Pulmonary artery endothelial cell (primary cell): ENCODE results near the gene AFTPH. TPM values are rescaled to one million over a fixed set of nuclear protein-coding genes. Genes with fewer than 3 reads are reported as not detected.
"Not testable (repeated sequence)": the region's sequence is repeated elsewhere in the genome, so short reads cannot be mapped to it uniquely, and the experiment has no call there.

Experiments used
- DNase-seq: peaks from one replicate; pipeline ENCODE4 v3.0.0-alpha.2; 2011; ENCODE audit warnings: low read depth, low spot score
- total RNA-seq: library from RNA; depleted of rRNA; stranded (reverse); fragments of >200 nt; gene quantifications from 2 replicates; pipeline ENCODE4 v1.2.3, GENCODE V29; 2014

The AFTPH gene
- total RNA-seq, 1 donor from 2014 or later = 30.3 TPM

DNA sequence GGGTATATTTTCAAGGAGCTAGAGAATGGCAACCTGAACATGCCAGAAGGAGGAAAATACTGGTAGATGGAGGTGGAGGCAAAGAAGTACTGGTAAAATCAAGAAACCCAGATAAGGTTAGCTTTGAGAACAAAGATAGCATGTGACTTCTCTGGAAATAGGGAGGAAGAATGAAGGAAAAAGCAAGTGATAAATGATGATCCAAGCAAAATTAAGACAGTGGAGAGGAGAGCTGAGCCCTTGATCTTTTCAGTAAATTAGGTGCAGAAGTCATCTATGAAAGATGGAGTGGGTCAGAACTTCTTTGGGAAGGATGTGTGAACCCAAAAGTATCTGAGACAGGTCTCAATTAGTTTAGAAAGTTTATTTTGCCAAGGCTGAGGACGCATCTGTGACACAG lies 25.7 kb upstream of the AFTPH start:
- no peak for DNase-seq

DNA sequence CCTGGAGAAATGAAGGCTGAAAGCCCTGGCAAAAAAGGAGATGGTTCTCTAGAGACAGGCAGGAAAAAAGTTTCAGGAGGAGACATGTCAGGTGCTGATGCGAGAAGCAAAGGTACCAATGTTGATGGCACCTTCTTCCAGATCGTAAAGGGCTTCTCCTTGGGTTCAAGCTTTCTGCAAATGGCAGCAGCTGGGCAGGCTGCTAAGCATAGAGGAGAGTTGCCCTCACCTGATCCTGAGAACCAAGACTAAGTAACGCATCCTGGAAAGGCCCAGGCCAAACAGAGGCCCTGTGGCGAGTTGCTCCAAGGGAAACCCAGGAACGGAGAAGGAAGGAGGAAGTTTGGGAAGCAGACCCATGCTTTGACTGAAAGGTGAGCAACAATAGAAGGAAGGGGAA lies 23.6 kb upstream of the AFTPH start:
- DNase-seq = no peak

DNA sequence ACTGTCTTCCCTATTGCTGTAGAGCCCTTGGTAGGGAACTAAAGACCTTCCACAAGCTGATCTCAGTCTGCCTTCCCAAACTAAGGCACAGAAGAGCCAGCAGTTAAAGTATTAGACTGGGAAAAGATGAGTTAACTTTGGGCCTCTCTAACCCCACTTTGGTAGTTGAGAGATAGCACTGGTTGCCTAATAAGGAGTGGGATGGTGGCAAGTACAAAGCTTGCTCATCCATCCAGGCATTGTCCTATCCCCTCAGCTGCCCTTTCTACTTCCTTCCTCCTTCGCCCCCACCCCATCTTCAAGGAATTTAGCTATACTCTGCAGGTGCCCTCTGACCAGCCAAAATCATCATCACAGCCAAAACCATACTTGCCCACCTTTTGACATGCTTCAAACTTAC lies 22.2 kb upstream of the AFTPH start:
- DNase-seq = no peak

DNA sequence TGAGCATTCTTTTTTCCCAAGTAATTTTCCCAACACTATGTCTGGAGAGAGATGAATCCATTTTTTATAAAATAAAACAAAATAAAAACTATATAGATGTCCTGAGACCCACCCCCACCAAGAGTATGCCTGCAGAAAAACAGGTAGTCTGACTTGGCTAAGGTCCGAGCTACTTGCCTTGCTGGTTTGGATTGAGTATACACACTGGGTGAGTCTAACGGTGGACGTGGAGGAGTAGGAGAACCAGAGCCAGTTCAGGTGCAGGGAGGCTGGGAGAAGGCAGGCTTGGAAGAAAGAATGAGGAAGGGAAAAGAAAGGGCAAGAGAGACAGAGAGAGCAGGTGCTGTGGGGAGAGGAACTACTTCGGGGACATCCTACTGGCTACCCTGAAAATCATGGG lies 21.3 kb upstream of the AFTPH start:
- no peak for DNase-seq

DNA sequence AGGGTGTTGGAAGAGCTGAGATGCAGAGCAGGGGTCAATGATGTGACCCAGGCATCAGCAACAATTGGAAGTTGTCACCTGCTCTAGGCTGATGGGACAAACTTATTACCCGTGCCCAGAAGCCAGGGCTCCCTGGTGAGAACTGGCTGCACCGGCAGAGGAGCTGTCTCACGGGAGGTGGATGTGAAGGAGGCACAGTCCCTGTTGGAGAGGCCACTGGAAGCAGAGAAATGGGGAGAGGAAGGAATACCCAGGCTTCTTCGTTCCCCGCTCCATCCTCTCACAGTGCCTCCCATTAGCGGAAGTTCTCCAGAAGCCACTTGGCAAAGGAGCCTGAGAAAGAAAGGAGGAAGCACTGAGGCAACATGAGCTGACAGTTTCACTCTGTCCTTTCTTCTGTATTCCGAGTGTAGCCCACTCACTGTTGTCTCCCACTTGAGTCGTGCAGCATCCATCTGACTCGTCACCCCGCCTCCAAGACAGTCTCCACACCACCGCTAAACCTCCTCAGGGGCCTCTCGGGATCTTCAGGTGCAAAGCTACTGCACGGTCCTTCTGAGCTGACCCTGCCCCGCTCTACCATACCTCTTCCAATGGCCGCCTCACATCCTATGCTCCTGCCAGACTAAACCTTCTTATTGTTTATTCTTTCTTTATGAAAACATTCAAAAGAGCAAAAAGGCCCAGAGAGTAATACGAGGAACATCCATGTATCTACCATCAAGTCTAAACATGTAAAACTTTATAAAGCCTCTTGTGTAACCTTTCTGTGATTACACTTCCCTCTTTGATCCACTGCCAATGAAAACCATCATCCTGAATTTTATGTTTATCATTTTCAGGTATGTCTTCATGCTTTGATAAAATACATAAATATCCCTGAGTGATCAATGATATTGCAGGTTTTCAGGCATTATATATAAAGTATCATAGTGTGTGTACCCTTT lies 19.1 kb upstream of the AFTPH start:
- DNase-seq = no peak

DNA sequence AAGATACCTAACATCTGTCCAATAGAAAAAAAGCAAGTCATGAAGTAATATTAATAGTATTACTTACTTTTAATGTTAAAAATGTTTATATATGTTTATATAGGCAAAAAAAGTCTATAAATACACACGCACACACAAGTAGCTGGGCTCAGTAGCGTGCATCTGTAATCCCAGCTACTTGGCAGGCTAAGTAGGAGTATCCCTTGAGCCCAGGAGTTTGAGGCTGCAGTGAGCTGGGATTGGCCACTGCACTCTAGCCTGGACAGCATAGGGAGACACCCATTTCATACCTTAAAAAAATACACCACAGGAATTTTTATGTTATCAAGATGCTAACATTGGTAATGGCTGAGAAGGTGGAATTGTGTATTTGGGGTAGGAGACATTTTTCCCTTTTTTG lies 17.4 kb upstream of the AFTPH start:
- DNase-seq = no peak

DNA sequence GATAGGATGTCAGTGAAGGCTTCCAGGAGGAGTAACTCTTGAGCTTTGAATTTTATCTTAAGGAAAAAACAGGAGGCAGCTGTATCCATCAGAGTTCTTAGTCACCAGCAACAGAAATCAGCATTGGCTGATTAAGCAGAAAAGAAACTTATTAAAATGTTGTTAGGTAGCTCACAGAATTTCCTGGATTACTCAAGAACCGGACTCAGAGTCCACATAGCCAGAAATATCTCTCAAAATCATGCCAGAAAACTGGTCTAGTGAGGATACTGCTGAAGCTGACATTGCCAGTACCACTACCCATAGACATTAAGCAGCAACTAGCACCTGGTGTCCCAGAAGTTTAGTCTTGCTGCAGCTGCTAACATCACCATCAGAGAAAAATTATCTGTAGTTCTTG lies 10.1 kb upstream of the AFTPH start:
- DNase-seq = no peak

DNA sequence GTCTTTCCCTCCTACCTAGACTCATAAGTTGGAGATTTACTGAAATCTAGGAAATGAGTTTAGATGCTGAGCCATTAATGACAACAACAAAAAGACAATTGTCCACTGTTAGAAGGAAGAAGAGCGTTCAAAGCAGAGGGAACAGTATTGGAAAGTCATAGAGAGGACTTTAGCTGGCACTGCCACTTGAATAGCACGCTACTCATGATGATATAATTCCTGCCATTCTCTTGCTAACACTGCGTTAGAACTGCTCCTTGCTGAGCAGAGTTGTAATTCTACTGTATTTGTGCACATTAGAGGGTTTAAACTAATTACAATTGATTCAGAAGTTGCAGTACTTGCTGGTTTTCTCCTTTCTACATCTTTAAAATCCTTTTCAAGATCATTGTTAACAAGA lies 9.0 kb upstream of the AFTPH start:
- DNase-seq = no peak

DNA sequence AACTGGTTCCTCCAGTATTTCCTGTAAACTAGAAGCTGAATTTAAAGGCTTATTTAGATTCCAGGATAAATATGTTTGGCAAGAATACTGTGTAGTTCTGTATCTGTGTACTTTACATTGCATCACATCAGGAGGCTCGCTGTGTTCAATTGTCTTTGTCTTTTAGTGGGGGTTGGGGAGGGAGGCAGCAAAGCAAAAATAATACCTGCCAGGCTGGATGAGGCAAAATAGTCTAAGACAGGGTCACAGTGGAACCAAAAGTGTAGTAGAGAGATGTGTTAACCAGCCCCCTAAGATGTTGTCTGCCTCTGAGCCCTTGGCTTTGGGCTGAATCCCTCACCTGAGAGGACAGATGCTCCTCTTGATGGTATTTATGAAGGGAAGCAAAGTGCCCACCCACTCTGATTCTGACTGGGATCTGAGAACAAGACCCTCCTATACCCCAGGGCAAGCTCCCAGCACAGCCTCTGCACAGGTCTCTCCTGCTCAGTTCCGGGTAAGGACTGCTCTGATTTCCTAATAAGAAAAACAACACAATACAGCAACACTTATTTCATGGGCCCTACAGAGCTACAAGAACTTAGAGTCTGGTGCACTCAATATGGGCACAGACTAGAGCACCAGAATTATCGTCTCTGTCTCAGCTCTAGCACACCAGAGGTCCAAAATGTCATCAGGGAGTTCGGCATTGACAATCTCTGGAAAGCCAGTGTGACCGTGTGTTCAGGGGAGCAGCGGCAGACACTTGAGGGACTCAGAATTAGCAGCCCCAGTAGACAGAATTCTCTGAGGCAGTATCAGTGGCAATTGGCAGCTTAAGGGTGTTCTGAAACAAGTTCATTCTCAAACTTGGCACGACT lies 7.2 kb upstream of the AFTPH start:
- no peak for DNase-seq

DNA sequence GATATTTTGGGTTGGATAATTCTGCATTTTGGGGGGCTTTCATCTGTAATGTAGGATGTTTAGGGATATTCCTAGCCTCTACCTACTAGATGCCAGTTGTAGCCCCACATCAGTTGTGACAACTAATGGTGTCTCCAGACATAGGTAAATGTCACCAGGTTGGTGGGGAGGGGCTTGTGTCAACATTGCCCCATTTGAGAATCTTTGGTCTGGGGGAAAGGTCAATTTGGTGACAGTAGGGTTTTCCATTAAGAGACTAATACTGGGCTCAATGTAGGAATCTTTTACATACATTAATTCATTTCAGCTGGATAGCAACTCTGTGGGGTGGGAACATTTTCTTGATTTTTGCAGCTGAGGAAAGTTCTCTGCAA lies 6.6 kb upstream of the AFTPH start:
- DNase-seq = no peak

DNA sequence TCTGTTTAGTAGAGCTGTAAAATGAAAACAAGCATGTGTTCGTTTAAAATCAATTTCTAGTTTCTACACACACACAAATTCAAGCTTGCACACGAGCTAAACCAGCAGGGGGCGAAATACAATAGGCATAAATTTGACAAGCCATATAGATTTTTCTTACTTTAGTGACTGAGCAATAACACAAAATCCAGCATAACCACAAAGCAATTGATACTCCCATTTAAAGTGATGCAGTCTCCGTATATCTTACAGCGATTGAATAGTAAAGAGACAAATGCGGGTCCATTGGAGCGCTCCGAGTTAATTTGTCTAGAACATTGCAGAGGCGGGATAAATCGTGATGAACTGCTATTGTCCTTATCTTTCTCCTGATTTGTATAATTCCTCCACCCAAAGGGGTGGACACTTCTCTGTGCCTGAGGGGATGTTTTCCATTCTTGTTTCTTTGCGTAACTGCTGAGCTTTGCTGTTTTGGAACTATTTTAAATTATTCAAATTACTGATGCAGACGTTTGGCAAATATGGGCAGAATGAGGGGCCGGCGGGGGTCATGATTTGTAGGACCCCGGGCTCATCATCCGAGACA lies 1.2 kb upstream of the AFTPH start:
- peak; percentile 68 for DNase-seq

DNA sequence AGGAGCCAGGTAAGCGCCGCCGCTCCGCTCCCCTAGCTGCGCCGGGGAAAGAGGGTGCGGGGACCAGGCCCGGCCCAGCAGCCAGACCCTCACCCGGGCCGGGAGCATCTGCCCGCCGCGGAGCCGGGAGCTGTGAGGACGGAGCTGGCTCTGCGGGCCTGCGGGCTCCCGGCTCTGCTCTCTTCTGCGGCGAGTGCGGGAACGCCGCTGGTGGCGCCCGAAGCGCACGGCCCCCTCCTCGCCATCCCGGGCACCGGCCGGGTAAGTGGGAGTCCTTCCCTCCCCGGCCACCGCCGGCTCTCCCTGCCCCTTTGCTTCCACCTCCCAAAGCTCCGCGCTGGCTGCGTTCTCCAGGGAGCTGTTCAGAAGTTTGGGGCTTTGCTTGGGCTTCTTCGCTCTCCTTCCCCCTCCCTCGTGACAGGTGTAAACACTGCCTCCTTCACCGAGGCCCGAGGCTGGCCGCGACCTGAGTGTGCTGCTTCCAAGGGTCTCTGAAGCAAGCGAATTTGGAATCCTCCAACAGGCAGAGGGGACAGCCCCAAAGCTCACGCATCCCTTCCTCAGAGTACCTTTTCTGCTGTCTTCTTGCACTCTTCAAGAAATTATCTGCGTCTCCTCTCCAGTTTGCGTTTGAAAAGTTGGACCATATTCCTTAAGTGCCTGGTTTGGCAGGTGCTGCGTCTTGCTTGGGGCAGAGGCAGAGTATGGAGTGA lies 632 bp downstream of the AFTPH start:
- no peak for DNase-seq

DNA sequence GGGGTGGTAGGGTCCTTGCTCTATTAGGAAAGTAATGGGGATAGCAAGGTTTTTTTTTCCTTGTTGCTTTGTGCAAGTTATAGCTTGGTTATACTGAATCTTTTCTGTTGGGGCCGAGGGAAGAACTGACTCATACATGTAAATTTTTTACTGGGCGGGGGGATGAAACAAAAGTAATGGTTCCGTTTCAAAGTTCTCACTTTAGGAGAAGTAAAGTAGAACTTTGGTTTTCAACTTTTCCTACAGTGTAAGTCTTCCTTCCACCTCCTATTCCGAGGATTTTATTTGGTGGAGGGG lies 1.1 kb downstream of the AFTPH start:
- DNase-seq = no peak

DNA sequence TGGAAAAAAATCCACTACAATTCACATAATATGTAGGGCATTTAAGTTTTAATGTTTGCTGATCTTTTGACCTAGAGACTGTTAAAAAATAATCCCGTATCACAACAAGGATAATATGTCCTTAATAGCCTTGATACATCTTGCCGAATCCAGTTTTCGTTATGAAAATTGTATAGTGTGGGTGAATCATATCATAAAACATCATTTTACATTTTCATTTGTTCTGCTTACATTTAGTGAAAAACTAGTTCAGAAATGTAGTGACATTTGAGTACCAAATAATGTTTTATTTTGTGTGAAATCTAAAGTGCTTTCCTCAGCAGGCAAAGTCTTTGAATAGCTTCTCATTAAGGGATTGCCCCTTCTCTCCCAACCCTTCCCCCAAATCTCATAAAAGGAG lies 1.9 kb downstream of the AFTPH start:
- DNase-seq = no peak

DNA sequence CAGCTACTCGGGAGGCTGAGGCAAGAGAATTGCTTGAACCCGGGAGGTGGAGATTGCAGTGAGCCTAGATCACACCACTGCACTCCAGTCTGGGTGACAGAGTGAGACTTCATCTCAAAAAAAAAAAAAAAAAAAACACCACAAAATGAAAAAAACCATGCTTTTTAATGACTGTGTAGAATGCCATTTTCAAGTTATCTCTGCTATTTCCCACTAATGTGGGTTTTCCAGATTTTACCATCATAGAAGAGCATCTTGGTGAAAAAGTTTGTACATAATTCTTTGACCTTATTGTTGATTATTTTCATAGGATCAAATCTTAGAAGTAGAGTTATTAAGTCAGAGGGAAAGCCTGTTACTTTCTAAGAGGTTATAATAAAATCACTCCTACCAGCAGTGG lies 6.8 kb downstream of the AFTPH start:
- DNase-seq = not testable (repeated sequence)

DNA sequence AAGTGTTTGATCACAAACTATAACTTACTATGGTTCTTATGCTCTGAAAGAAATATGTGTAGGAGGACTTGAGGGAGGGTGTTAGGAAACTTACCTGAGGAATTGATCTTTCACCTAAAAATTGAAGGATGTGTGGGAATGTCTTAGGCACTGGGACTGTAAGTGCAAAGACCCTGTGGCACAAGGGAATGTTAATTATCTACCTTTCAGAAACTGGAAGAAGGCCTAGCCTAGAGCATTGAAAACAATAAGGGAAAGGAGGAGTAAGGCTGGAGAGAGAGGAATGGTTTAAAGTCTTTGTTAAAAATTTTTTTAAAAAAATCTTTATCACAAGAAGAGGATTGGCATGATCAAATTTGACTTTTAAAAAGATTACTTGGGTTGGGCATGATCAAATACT lies 7.9 kb downstream of the AFTPH start:
- no peak for DNase-seq

DNA sequence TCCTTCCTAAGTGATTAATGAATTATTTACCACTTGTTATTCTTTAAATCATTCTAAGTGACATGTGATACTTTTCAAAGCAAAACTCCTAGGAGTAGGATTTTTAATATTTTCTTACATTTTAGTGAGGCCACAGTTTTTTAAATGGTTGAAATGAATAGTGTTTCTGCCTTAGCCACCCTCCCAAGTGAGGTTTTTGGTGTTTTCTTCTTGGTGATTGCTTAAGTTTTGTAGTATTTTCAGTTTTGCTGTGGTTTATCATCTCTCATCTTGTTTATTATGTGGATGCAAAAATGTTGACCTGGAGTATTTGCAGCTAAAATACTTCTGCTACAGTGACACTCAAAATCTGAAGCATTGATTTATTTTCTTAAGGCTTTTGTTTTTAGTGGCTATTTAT lies 9.8 kb downstream of the AFTPH start:
- no peak for DNase-seq

DNA sequence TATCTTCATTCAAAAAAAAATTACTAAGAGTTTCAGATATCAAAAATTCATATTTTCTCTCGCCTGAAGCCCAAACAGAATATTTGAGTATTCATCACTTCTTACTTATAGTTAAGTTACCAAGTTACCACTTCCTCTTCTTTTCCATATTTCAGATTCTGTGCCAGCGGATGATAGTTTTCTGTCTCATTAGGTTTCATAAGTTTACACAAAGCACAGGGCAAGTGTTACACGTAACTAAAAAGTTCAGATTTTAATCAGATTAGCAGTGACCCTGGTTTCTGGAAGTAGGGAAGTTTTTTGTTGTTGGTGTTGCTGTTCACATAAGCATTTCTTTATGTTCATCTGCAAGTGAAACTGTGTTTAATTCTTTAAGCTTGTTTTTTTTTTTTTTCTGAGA lies 10.2 kb downstream of the AFTPH start:
- DNase-seq = no peak

DNA sequence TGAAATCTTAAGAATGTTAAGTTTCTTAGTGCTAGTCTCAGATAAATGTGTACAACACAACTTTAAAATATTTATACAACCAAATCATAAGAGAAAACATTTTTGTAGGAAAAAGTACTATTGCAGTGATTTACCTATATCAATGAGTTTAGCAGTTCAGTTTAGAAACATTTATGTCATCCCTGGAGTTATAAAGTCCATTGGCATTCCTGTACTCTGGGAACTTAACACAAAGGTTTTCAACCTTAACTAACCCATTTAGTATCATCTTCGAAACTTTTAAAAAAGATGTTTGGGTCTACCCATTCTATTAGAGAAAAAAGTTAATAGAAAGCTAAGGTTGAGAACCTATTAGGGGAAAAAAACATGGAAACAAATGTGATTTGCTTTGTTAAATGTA lies 10.9 kb downstream of the AFTPH start:
- no peak for DNase-seq

DNA sequence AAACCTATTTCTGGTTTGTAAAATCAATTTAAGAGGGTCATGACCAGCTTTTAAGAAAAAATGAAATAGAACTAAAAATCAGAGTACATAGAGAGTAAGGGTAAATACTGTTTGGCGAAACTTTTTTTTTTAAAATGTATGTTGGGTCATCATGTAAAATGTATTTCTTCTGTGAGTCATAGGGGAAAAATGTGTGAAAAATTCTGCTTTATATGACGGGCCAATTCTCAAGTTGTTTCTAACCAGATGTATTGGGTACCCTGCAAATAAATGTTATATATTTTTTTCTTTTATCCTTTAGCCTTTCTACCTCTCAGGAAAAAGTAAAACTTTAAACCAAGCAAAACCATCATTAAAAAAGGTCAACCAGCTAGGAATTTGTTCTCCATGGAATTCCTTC lies 13.9 kb downstream of the AFTPH start:
- no peak for DNase-seq

DNA sequence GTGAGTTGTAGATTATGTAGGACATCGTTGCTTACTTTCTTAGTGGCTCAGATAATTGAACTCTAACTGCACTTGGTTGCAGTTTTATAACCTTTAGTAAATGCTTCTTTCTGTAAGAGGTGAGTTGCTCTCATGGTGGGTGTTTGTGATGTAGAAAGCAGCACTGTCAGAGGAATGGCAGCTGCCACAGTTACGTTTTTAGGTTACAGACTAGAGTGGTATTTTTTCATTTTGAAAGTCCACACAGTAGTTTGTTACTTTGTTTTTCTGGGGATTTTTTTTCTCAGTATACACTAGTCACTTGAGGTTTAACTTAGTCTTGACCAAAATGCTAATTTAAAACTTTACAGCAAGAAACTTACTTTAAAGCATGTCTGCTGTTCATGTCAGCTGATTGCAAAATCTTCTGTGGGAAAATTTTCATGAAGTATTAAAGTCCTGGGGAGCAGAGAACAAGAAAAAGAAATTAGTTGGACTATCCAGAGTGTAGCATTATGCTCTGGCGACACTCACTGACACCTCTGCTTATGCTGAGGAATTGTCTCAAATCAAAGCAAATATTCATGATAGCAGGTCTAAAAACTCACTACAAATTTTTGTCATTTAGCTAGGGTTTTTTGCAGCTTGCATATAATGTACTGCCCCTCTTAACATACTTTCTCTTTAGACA lies 14.8 kb downstream of the AFTPH start:
- no peak for DNase-seq
